HG03342 (cell line): ENCODE data around the gene CRY1.

Source experiments
- ATAC-seq: cut with Tn5 transposase; IDR thresholded peaks from one replicate; pipeline ENCODE4 v1.9.1; 2021; ENCODE audit warnings: mild to moderate bottlenecking, moderate library complexity; ENCODE audit not compliant: unreplicated experiment

CRY1 gene

GRCh38 chr12:106974511-106974910 lies 118.8 kb downstream of the CRY1 start:
- peak; percentile 83 for ATAC-seq

DNA sequence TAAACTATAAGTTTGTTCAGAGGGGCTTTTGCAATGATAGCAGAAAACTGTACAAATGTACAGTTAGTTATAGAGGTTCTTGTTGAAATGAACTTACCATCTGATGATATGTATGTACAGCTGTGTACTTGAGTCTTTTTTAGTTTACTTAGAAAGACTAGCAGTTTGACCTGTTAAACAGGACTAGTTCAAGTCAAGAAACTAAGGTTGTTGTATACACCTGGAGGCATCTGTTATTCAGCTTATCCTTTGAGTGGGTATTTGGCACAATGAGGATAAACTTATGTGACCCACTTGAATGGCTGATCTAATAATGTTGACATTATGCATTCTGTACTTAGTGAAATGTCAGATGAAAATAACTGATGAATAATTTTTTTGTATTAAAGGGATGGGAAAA lies 119.8 kb downstream of the CRY1 start:
- ATAC-seq: no peak

- ATAC-seq: no peak
Measured at GRCh38 chr12:106971065-106971464, 122.3 kb downstream of the CRY1 start.

- ATAC-seq: no peak
Measured at GRCh38 chr12:106964526-106964925, 128.8 kb downstream of the CRY1 start.

DNA sequence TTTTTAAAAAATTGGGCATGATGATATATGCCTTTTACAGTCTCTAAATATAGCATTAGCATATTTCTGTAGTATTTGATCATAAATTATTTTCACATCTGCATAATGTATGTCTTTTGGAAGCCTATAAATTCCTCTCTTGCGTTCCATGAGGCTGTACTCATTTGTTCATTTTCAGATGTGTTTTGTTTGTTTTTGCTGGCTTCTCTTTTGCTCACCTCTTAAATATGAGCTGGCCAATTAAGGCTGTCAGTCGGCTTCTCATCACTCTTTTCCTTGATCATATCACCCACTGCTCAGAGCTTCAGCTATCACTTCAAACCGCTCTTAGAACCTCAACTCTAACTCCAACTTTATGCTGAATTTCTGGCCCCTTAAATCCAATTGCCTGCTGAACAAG lies 131.1 kb downstream of the CRY1 start:
- no peak for ATAC-seq

DNA sequence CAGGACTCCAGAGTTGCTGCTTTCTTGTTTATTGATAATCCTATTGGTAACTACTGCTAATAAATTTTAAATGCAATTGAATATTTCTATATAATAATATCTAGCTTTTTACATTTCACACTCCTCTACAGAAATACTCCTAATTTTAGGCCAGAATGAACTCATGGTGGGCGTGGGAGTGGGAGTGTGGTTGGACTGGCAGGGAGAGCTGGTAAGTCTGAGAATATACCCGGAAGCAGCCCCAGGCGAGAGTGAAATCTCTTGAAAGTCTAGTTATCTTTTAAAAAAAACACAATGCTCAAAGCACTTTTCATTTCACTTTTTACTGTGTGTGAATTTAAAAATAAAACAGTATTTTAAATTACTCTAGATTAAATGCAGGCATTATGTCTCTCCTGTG lies 132.9 kb downstream of the CRY1 start:
- no peak for ATAC-seq

GRCh38 chr12:106957583-106957982 lies 135.8 kb downstream of the CRY1 start:
- no peak for ATAC-seq

DNA sequence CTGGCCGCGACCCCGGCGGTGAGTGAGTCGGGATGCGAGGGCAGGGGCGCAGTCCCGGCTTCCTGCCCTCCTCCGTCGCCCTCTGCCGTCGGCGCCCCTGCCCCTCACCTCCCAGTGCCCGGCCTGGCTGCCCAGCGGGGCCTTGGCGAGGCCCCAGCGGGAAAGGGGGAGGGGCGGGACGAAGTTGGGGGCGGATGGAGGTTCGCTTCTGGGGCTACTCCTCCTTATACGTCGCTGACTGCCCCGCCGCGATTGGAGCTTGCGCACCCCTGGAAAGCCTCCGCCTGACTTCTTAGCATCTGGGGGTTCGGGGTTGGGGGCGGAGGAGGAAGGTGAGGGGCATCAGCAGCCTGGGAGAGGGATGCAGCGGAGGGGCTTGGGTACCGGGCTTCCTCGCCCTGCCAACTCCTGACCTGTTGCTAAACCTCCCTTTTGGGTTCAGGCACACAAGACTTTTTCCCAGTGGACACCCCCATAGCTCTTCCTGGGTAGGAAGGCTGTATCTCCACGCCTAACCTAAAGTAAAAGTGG lies 137.2 kb downstream of the CRY1 start:
- ATAC-seq: peak; percentile 29

- peak; percentile 76 for ATAC-seq
Measured at GRCh38 chr12:106955377-106956047, 137.8 kb downstream of the CRY1 start, which contains the start of gene TMEM263. Gene TMEM263, plus strand, starts transcription at chr12:106955907. Its CDS starts 11,210 bp downstream, at chr12:106967117.

- no peak for ATAC-seq
Measured at GRCh38 chr12:106954462-106955376, 138.6 kb downstream of the CRY1 start.

DNA sequence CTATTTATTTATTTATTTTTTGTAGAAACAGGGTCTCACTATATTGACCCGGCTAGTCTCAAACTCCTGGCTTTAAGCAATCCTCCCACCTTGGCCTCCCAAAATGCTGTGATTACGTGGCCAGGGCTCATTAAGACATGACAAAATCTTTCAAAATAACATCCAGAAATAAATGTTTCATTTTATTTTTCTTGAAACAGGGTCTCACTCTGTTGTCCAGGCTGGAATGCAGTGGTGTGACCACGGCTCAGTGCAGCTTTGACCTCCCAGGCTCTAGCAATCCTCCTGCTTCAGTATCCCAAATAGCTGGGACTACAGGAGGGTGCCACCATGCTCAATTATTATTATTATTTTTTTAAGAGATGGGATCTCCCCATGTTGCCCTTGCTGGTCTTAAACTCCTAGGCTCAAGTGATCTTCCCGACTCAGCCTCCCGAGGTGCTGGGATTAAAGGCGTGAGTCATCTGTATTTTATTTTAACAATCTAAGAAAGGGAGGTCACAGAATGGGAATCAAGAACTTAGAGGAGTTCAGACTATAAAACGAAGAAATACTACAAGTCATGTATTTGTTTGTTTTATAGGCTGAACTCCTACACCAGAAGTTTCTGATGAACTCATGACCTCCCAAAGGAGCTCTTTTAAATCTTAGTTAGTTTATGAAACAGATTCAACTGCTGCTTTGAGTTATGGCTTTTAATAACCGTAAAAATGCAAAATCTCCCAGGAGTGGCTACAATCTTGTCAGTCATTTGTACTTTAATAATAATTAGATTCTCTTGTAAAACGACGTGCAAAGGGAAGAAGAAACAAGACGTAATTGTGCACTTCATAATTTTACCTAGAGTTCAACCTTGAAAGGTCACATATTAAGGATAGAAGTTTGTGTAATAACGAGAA lies 139.7 kb downstream of the CRY1 start:
- ATAC-seq: no peak

DNA sequence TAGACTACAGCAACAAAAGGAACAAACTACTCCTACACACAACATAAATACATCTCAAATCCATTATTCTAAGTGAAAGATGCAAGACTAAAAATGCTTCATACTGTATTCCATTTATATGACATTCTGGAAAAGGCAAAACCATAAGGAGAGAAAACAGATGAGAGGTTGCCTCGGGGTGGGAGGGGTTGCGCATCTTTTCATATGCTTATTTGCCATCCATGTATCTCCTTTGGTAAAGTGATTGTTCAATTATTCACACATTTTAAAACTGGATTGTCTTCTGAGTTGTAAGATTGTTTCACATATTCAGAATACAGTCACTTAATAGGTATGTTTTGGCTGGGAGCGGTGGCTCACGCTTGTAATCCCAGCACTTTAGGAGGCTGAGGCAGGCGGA lies 142.8 kb downstream of the CRY1 start:
- no peak for ATAC-seq

GRCh38 chr12:106947461-106947860 lies 145.9 kb downstream of the CRY1 start:
- ATAC-seq: no peak

GRCh38 chr12:106945261-106945851 lies 148.0 kb downstream of the CRY1 start:
- no peak for ATAC-seq

GRCh38 chr12:106942775-106943174 lies 150.6 kb downstream of the CRY1 start:
- ATAC-seq: no peak

- no peak for ATAC-seq
Measured at GRCh38 chr12:106941481-106942156, 151.7 kb downstream of the CRY1 start.
